Lung (tissue), 12 donors: Measurements from ENCODE around the gene SNX30. TPM values are rescaled to one million over a fixed set of nuclear protein-coding genes. Genes with fewer than 3 reads are reported as not detected.

Experiments used
- ATAC-seq: fragments of 200-7000 bp; cut with Tn5 transposase; one replicate; pipeline ENCODE4 v1.9.1; 2020; ENCODE audit warnings: moderate number of reproducible peaks; ENCODE audit not compliant: insufficient read depth, low FRiP score
- DNase-seq, 3 donors: peaks; one replicate each; pipeline ENCODE4 v3.0.0-alpha.2; 2013 to 2017
- H3K27ac ChIP-seq, 2 donors: one replicate each; pipeline ENCODE4 v1.5.1; 2013; ENCODE audit warnings: mild to moderate bottlenecking in 2 of 2, moderate library complexity in 2 of 2, control low read depth in 1 of 2, inconsistent platforms in 1 of 2, low read depth in 1 of 2, low read length in 1 of 2
- H3K27me3 ChIP-seq, 3 donors: one replicate each; pipeline ENCODE4 v1.5.1; 2013; ENCODE audit warnings: low read length in 2 of 3; ENCODE audit not compliant: control insufficient read depth in 3 of 3, insufficient read depth in 3 of 3
- H3K36me3 ChIP-seq, 4 donors: one replicate each; pipeline ENCODE4 v1.5.1; 2013; ENCODE audit warnings: low read length in 4 of 4, mild to moderate bottlenecking in 1 of 4, moderate library complexity in 1 of 4; ENCODE audit not compliant: control insufficient read depth in 4 of 4, insufficient read depth in 4 of 4
- H3K4me1 ChIP-seq, 5 donors: one replicate each; pipeline ENCODE4 v1.5.1; 2013; ENCODE audit warnings: low read length in 5 of 5, mild to moderate bottlenecking in 2 of 5, moderate library complexity in 1 of 5; ENCODE audit not compliant: control insufficient read depth in 5 of 5, insufficient read depth in 5 of 5
- H3K4me3 ChIP-seq: one replicate; pipeline ENCODE4 v1.5.1; 2013; ENCODE audit warnings: mild to moderate bottlenecking, control low read depth, moderate library complexity
- H3K9ac ChIP-seq, 2 donors: one replicate each; pipeline ENCODE4 v1.5.1; 2013; ENCODE audit warnings: low read length in 2 of 2, control low read depth in 1 of 2; ENCODE audit not compliant: insufficient read depth in 1 of 2
- H3K9me3 ChIP-seq, 4 donors: one replicate each; pipeline ENCODE4 v1.5.1; 2013; ENCODE audit warnings: low read length in 3 of 4, mild to moderate bottlenecking in 1 of 4, moderate library complexity in 1 of 4; ENCODE audit not compliant: control insufficient read depth in 4 of 4, insufficient read depth in 3 of 4
- CTCF ChIP-seq: IDR thresholded peaks from 2 replicates; pipeline ENCODE4 v1.5.1; 2012; ENCODE audit warnings: mild to moderate bottlenecking; ENCODE audit errors: control extremely low read depth, extremely low read depth
- WGBS, 2 donors: extraction: QIAGEN DNeasy Blood & Tissue Kit; methylation state at CpG; one replicate each; pipeline ENCODE4 v1.1.7; 2013; 5-methylcytosine and 5-hydroxymethylcytosine counted together
- polyA plus RNA-seq, 2 donors: library from polyadenylated mRNA; stranded (reverse); fragments of 200-250 nt; gene quantifications; one replicate each; pipeline ENCODE4 v1.2.1, GENCODE V29; 2013
- total RNA-seq, 2 donors: library from RNA; depleted of rRNA in 1 of 2; stranded (reverse); fragments of >200 nt in 1 of 2; gene quantifications; one replicate each; pipeline ENCODE4 v1.2.1, GENCODE V29; 2014 to 2021
- donor health status: control.
- donor health status: control.
- donor health status: Bipolar disorder and iron deficiency.
- donor health status: healthy.
- donor health status: DM: yes; HTN: yes; CAD: no.

Gene SNX30
- total and polyA plus RNA-seq, 4 donors = 13.7 to 63.1 (median 35.8) TPM

- Histone ChIP-seq H3K27me3 (no peaks in the 10 kb centered on the region), H3K4me3 (no peak overlapping the region), H3K9ac (no peak overlapping the region), H3K27ac (no peak overlapping the region), H3K9me3 (no peaks in the 10 kb centered on the region), H3K4me1 (peaks cover 0 to 12% (median 3%) of the 10 kb centered on the region in 5 donors), H3K36me3 (peaks cover 0 to 15% (median 0%) of the 10 kb centered on the region in 4 donors)
- no peak for TF ChIP-seq CTCF
- 85 to 91% methylated on average over 13 of the region's 13 CpGs for WGBS, 2 donors
- ATAC-seq = no peak
- DNase-seq = no peak
These were observed 103.5 kb downstream of the SNX30 start for GRCh38 chr9:112853882-112854585.

- no peak for TF ChIP-seq CTCF
- Histone ChIP-seq H3K4me1 (peaks cover 0 to 10% (median 5%) of the 10 kb centered on the region in 5 donors), H3K27ac (no peak overlapping the region), H3K9ac (no peak overlapping the region), H3K27me3 (no peaks in the 10 kb centered on the region), H3K4me3 (no peak overlapping the region), H3K9me3 (no peaks in the 10 kb centered on the region), H3K36me3 (peaks cover 0 to 15% (median 0%) of the 10 kb centered on the region in 4 donors)
- WGBS, 2 donors = 94 to 95% methylated on average over 10 of the region's 10 CpGs
- ATAC-seq = no peak
- no peak for DNase-seq
These were observed 104.1 kb downstream of the SNX30 start for GRCh38 chr9:112854657-112855056.

GRCh38 chr9:112856200-112856599, 105.6 kb downstream of the SNX30 start:
- ATAC-seq = no peak
- H3K27ac ChIP-seq = no peak overlapping the region

More at GRCh38 chr9:112856200-112856599, 105.6 kb downstream of the SNX30 start:
- no peak overlapping the region for H3K4me3 ChIP-seq
- H3K36me3 ChIP-seq = peaks cover 0 to 13% (median 0%) of the 10 kb centered on the region in 4 donors
- H3K9me3 ChIP-seq = no peaks in the 10 kb centered on the region
- TF ChIP-seq CTCF = no peak
- no peaks in the 10 kb centered on the region for H3K27me3 ChIP-seq
- 94 to 97% methylated on average over 8 of the region's 8 CpGs for WGBS, 2 donors
- H3K4me1 ChIP-seq = peaks cover 0 to 10% (median 5%) of the 10 kb centered on the region in 5 donors
- no peak for DNase-seq
- no peak overlapping the region for H3K9ac ChIP-seq
